Measurements from ENCODE around the gene CDH13. TPM values are rescaled to one million over a fixed set of nuclear protein-coding genes. Genes with fewer than 3 reads are reported as not detected.

The CDH13 gene
- total RNA-seq, 1 donor from 2014 or later: not detected

- intact Hi-C loops (cut with micrococcal nuclease): no loop called here
Observed at GRCh38 chr16:83393196-83393981, 766.6 kb downstream of the CDH13 start.

GRCh38 chr16:83397601-83398291, 771.0 kb downstream of the CDH13 start:
- intact Hi-C loops (cut with micrococcal nuclease): no loop called here

- intact Hi-C loops (cut with micrococcal nuclease): no loop called here
Observed at GRCh38 chr16:83400234-83400633, 773.5 kb downstream of the CDH13 start.

- intact Hi-C loops (cut with micrococcal nuclease): no loop called here
Observed at GRCh38 chr16:83402160-83402814, 775.5 kb downstream of the CDH13 start.

DNA sequence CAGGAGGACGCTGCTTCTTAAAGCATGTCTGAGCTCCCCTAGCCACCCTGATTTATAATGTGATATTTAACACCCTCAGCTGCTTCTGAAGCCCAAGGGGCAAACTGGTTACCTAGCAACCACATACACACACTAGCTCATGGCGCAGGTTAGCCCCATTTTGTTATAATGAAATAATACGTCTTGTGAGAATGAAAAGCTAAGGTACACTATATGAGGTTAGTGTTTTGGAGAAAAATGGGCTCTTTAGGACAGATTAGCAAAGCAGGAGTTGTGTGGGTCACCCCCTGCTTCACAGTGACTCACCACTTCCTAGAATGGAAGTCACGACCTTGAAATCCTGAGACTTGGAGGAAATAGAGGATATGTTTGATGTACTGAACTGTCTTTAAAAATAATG, 776.2 kb downstream of the CDH13 start:
- intact Hi-C loops (cut with micrococcal nuclease): no loop called here

DNA sequence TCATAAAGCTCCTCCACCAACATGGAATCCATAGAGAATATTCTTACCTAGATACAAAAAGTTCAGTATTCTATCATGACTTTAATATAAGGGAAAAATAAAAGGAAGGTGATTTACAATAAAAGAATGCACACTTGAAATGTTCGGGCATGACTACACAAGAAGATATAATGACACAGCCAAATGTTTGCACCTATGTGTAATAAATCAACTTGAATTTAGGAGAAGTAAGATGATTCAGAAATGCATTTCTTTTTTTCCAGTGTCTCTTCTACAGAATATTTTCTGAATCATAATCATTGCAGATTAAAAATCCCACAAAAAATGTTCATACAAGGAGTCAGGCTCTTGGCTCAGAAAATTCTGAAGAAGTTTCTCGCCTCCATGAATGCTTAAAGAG, 777.0 kb downstream of the CDH13 start:
- intact Hi-C loops (cut with micrococcal nuclease): no loop called here

- intact Hi-C loops (cut with micrococcal nuclease): no loop called here
Observed at GRCh38 chr16:83404261-83404660, 777.5 kb downstream of the CDH13 start.

GRCh38 chr16:83407928-83408327, 781.2 kb downstream of the CDH13 start:
- intact Hi-C loops (cut with micrococcal nuclease): no loop called here

- intact Hi-C loops (cut with micrococcal nuclease): no loop called here
Observed at GRCh38 chr16:83409347-83409746, 782.6 kb downstream of the CDH13 start.

DNA sequence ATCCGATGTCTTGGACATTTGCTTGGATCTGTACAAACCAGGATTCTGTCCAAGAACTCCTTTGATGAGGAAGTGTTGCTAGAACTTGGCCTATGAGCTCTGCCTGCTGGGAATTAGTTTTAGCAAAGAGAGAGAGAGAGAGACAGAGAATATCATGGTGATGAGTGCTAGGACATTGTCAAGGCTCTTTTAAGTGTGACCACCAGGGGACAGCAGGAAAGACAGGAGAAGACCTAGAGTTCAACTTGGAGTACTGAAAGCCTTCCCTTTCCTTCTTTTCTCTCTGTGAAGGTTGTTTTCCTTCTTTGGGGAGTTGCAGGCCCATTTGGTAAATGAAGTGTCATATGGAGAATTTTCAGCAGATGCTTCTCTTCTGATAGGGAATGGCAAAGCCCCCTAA, 791.8 kb downstream of the CDH13 start:
- intact Hi-C loops (cut with micrococcal nuclease): no loop called here

DNA sequence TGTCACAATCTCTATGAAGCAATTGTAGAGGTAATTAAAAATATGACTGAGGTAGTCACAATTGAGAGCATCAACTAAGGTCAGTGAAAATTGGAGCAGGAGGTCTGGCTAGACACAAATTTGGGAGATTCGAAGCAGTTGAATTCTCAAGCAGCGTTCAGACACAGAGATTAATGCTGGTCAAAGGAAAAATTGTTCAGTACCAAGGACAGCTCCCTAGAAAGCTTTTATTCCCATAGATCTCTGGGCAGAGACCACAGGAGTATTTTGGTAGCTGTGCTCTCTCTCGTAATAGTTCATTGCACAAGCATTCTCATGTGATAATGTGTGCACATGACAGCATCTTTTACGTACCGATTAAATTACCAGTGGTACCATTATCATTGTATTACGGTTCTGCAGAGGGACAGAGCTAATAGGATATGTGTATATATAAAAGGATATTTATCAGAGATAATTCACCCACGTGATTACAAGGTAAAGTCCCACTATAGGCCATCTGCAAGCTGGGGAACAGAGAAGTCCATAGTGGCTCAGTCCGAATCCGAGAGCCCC, 793.5 kb downstream of the CDH13 start:
- intact Hi-C loops (cut with micrococcal nuclease): no loop called here

- intact Hi-C loops (cut with micrococcal nuclease): no loop called here
Observed at GRCh38 chr16:83433201-83433600, 806.4 kb downstream of the CDH13 start.

- intact Hi-C loops (cut with micrococcal nuclease): no loop called here
Observed at GRCh38 chr16:83437036-83437435, 810.3 kb downstream of the CDH13 start.

GRCh38 chr16:83438326-83438725, 811.6 kb downstream of the CDH13 start:
- intact Hi-C loops (cut with micrococcal nuclease): no loop called here

DNA sequence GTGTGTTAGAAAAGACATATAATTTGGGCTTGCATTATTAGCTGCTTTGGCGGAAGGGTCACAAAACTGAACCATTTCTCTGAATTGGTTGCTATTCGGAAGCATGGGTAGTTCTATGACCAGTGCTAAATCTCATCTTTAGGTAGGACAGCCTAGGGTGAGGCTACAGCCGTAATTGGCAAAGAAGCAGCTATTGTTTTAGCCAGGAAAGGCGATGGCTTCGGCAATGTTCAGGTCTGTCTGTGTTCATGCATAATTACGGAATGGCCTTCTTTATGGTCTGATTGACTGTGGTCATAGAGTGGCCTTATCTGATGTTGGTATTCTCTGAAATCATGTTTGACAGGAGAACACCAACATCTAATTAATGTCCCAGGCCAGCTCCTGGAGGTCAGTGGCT, 812.6 kb downstream of the CDH13 start:
- intact Hi-C loops (cut with micrococcal nuclease): no loop called here

- intact Hi-C loops (cut with micrococcal nuclease): no loop called here
Observed at GRCh38 chr16:83441517-83441916, 814.7 kb downstream of the CDH13 start.

DNA sequence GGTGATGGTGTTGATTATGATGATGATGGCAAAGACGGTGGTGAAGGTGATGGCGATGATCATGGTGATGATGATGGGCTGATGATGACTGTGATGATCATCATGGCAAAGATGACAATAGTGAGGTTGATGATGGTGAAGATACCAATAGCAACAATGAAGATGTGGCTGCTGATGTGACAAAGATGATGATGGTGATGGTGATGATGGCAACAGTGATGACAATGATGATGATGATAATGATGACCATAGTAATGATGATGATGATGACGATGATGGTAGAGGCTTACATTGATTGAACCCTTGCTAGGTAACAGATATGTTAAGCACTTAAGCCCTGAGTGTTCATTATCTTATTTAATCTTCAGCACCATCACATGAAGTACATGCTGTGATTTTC, 817.2 kb downstream of the CDH13 start:
- intact Hi-C loops (cut with micrococcal nuclease): no loop called here

GRCh38 chr16:83447560-83447959, 820.8 kb downstream of the CDH13 start:
- intact Hi-C loops (cut with micrococcal nuclease): loop anchor here (5.0 kb wide), 1 partner anchor 1185 kb away; no protein-coding TSS in a partner anchor

DNA sequence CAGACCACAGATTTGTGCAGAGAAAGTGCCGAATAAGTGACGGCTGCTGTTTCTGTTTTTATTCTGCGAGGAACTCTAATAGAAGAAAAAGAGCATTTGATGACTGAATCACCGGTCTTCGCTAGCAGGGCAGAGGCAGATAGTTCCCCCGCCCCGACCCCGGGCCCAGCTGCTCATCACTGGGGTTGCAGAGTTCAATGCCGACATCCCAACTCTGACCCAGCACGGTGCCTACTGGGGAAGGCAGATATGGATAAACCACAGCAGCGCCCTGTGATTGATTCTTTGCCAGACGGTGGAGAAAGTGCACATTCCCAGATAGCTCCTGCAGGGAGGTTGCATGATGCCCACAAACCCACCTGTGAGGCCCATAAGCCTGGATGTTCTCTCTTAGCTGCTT, 823.1 kb downstream of the CDH13 start:
- intact Hi-C loops (cut with micrococcal nuclease): loop anchor here (5.0 kb wide), 1 partner anchor 1188 kb away; no protein-coding TSS in a partner anchor

DNA sequence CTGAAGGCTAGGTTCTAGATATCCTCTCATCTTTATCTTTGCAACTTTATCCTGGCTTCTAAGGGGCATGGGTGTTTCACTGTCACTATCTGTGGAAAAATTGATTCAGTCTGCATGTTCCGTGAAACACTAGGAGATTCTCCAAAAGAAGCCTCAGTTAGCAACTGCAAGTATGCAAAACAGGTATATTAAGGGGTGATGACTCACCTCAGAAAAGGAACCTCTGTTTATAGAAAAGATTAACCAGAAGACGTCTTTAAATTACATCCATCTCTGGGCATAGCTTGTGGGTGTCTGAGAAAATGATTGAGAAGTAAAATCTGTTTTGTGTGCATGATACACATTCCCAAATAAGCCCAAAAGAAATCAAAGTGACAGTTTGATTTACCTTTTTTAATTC, 827.2 kb downstream of the CDH13 start:
- intact Hi-C loops (cut with micrococcal nuclease): no loop called here

- intact Hi-C loops (cut with micrococcal nuclease): no loop called here
Observed at GRCh38 chr16:83455716-83456115, 828.9 kb downstream of the CDH13 start.

- intact Hi-C loops (cut with micrococcal nuclease): no loop called here
Observed at GRCh38 chr16:83456934-83457333, 830.2 kb downstream of the CDH13 start.
